Measurements from ENCODE around the gene BCAS1. TPM values are rescaled to one million over a fixed set of nuclear protein-coding genes. Genes with fewer than 3 reads are reported as not detected.

The BCAS1 gene
- total RNA-seq, 1 donor, result under 0.01 TPM

- no peak overlapping the region for H3K4me3 ChIP-seq (ENCODE audit: low read depth, low read length)
- TF ChIP-seq, protein P1, sequence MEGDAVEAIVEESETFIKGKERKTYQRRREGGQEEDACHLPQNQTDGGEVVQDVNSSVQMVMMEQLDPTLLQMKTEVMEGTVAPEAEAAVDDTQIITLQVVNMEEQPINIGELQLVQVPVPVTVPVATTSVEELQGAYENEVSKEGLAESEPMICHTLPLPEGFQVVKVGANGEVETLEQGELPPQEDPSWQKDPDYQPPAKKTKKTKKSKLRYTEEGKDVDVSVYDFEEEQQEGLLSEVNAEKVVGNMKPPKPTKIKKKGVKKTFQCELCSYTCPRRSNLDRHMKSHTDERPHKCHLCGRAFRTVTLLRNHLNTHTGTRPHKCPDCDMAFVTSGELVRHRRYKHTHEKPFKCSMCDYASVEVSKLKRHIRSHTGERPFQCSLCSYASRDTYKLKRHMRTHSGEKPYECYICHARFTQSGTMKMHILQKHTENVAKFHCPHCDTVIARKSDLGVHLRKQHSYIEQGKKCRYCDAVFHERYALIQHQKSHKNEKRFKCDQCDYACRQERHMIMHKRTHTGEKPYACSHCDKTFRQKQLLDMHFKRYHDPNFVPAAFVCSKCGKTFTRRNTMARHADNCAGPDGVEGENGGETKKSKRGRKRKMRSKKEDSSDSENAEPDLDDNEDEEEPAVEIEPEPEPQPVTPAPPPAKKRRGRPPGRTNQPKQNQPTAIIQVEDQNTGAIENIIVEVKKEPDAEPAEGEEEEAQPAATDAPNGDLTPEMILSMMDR (IDR thresholded peaks at IDR 0.05; ENCODE audit: insufficient read depth, low read depth, low read length), result no peak
- DNase-seq (ENCODE audit: low read depth), result no peak
Measured at GRCh38 chr20:53931597-53931996, 138.8 kb downstream of the BCAS1 start.

- no peak for DNase-seq (ENCODE audit: low read depth)
- no peak overlapping the region for H3K4me3 ChIP-seq (ENCODE audit: low read depth, low read length)
- TF ChIP-seq, protein P1 (IDR thresholded peaks at IDR 0.05; ENCODE audit: insufficient read depth, low read depth, low read length), result no peak
Measured at GRCh38 chr20:53930651-53931504, 139.5 kb downstream of the BCAS1 start.

DNA sequence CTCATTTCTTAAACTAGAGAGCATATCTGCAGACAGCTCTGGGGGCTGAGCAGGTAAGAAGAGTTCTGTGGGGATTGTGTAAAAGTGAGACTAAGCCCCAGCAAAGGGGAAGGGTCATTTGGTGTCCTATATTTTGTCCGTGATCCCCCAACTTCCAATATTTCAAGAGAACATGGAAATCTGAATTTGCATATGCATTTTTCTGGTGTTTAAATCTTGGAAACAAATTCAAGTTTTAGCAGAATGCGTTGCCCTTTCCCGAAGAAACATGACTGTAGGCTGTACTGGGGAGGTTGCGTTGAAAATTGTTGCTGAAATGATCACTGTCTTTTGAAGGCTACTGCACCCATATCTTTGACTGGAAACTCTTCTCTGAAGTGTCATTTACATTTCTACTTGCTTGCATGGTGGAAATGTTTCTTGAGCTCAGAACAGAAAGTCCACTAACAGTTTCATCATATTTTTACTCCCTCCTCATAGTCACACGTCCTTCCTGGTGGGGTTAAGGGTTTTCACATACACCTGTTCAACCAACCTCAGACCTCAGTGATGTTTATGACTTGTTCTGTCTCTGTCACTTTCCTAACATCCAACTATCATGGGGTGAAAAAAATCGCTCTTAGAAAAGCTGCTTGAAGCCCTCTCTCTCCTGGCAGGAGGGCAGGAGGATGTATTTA is 140.3 kb downstream of the BCAS1 start:
- no peak for DNase-seq (ENCODE audit: low read depth)
- no peak overlapping the region for H3K4me3 ChIP-seq (ENCODE audit: low read depth, low read length)
- TF ChIP-seq, protein P1 (IDR thresholded peaks at IDR 0.05; ENCODE audit: insufficient read depth, low read depth, low read length), result no peak

DNA sequence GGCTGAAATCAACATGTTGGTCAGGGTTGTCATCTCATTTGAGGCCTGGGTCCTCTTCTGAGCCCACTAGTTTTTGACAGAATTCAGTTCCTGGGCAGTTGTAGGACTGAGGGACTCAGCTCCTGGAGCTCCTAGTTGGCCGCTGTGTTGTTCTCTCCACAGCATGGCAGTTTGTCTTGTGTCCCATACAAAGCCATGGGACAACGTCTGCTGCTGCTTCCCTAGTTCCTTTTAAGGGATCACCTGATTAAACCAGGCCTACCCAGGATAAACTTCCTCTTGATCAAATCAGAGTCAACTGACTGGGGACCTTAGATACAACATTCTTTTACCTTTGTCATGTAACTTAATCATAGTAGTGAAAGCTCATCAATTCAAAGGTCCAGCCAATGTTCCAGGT is 141.0 kb downstream of the BCAS1 start:
- no peak overlapping the region for H3K4me3 ChIP-seq (ENCODE audit: low read depth, low read length)
- TF ChIP-seq, protein P1 (IDR thresholded peaks at IDR 0.05; ENCODE audit: insufficient read depth, low read depth, low read length), result no peak
- no peak for DNase-seq (ENCODE audit: low read depth)

GRCh38 chr20:53927990-53928389 is 142.4 kb downstream of the BCAS1 start:
- TF ChIP-seq, protein P1 (IDR thresholded peaks at IDR 0.05; ENCODE audit: insufficient read depth, low read depth, low read length), result no peak
- no peak overlapping the region for H3K4me3 ChIP-seq (ENCODE audit: low read depth, low read length)
- no peak for DNase-seq (ENCODE audit: low read depth)

- H3K4me3 ChIP-seq (ENCODE audit: low read depth, low read length), result no peak overlapping the region
- TF ChIP-seq, protein P1 (IDR thresholded peaks at IDR 0.05; ENCODE audit: insufficient read depth, low read depth, low read length), result no peak
- peak; percentile 91 for DNase-seq (ENCODE audit: low read depth)
Measured at GRCh38 chr20:53926428-53927028, 143.9 kb downstream of the BCAS1 start.
